CD14-positive monocyte (primary cell): ENCODE measurements around the gene CTXN1. TPM values are rescaled to one million over a fixed set of nuclear protein-coding genes. Genes with fewer than 3 reads are reported as not detected.

Experiments
- DNase-seq, 3 donors: peaks; one replicate each; pipeline ENCODE4 v3.0.0-alpha.2; 2011 to 2022
- H2AFZ ChIP-seq: 2 replicates; pipeline ENCODE4 v1.6.0; 2012; ENCODE audit warnings: mild to moderate bottlenecking, low read depth, low read length, inconsistent platforms; ENCODE audit not compliant: insufficient read depth, poor library complexity, severe bottlenecking
- H3K27ac ChIP-seq, 2 donors: 1 replicate in 1 of 2; 2 replicates in 1 of 2; pipeline ENCODE4 v1.5.1; 2012 to 2013; ENCODE audit warnings: low read length in 2 of 2, control low read depth in 1 of 2, inconsistent platforms in 1 of 2, low read depth in 1 of 2, mild to moderate bottlenecking in 1 of 2
- H3K27me3 ChIP-seq, 2 donors: one replicate each; pipeline versions ENCODE4 v1.6.0 to v1.6.1; 2011 to 2013; ENCODE audit warnings: low read length in 2 of 2; ENCODE audit not compliant: control insufficient read depth in 2 of 2, insufficient read depth in 2 of 2
- H3K36me3 ChIP-seq, 2 donors: replicated peaks in 1 of 2; 1 replicate in 1 of 2; 2 replicates in 1 of 2; pipeline versions ENCODE4 v1.5.1 to v1.6.1; 2012 to 2013; ENCODE audit warnings: low read length in 2 of 2, control low read depth in 1 of 2, inconsistent platforms in 1 of 2, mild to moderate bottlenecking in 1 of 2; ENCODE audit not compliant: insufficient read depth in 2 of 2, control insufficient read depth in 1 of 2
- H3K4me1 ChIP-seq, 2 donors: 1 replicate in 1 of 2; 2 replicates in 1 of 2; pipeline versions ENCODE4 v1.5.1 to v1.6.1; 2012 to 2013; ENCODE audit warnings: low read length in 2 of 2, control low read depth in 1 of 2, inconsistent platforms in 1 of 2, mild to moderate bottlenecking in 1 of 2, moderate library complexity in 1 of 2; ENCODE audit not compliant: insufficient read depth in 2 of 2, control insufficient read depth in 1 of 2
- H3K4me2 ChIP-seq: replicated peaks from 2 replicates; pipeline ENCODE3; 2012; ENCODE audit warnings: low read length, moderate library complexity, mild to moderate bottlenecking; ENCODE audit not compliant: poor library complexity, severe bottlenecking; ENCODE audit errors: extremely low read depth
- H3K4me3 ChIP-seq, 3 experiments: fragments of 200-600 bp in 1 of 3; sonication (generic) in 1 of 3; replicated peaks in 1 of 3; 1 replicate in 2 of 3; 2 replicates in 1 of 3; pipeline ENCODE4 v1.5.1; 2011 to 2013; ENCODE audit warnings: low read length in 3 of 3, mild to moderate bottlenecking in 3 of 3, control low read depth in 2 of 3, low read depth in 2 of 3, inconsistent platforms in 1 of 3, moderate library complexity in 1 of 3
- H3K79me2 ChIP-seq: 2 replicates; pipeline ENCODE4 v1.6.0; 2012; ENCODE audit warnings: mild to moderate bottlenecking, control low read depth, inconsistent platforms, low read length, moderate library complexity; ENCODE audit not compliant: insufficient read depth
- H3K9ac ChIP-seq: 2 replicates; pipeline ENCODE4 v1.6.0; 2017; ENCODE audit warnings: low read length, mild to moderate bottlenecking; ENCODE audit not compliant: insufficient read depth, poor library complexity, severe bottlenecking
- H3K9me3 ChIP-seq, 2 donors: replicated peaks in 1 of 2; 1 replicate in 1 of 2; 2 replicates in 1 of 2; pipeline versions ENCODE4 v1.5.1 to v1.6.1; 2012 to 2013; ENCODE audit warnings: low read length in 2 of 2, control low read depth in 1 of 2; ENCODE audit not compliant: control insufficient read depth in 1 of 2, insufficient read depth in 1 of 2
- H4K20me1 ChIP-seq: 2 replicates; pipeline ENCODE4 v1.6.0; 2012; ENCODE audit warnings: mild to moderate bottlenecking, low read length, control low read depth, moderate library complexity; ENCODE audit not compliant: insufficient read depth
- H3K27ac Mint-ChIP-seq, 7 donors: one replicate each; pipeline ENCODE4 v1.8.0; 2020; ENCODE audit warnings: mild to moderate bottlenecking in 7 of 7, mixed read lengths in 7 of 7, moderate library complexity in 6 of 7, inconsistent platforms in 2 of 7
- H3K27me3 Mint-ChIP-seq, 3 donors: one replicate each; pipeline ENCODE4 v1.8.0; 2021 to 2022; ENCODE audit warnings: low read depth in 3 of 3, mild to moderate bottlenecking in 3 of 3, mixed read lengths in 3 of 3, moderate library complexity in 3 of 3, inconsistent platforms in 1 of 3
- H3K36me3 Mint-ChIP-seq, 2 donors: one replicate each; pipeline ENCODE4 v1.8.0; 2020; ENCODE audit warnings: mixed read lengths in 2 of 2, inconsistent platforms in 1 of 2, mild to moderate bottlenecking in 1 of 2
- H3K4me1 Mint-ChIP-seq: one replicate; pipeline ENCODE4 v1.8.0; 2020; ENCODE audit warnings: mild to moderate bottlenecking, mixed read lengths
- H3K4me3 Mint-ChIP-seq, 2 donors: one replicate each; pipeline ENCODE4 v1.8.0; 2020; ENCODE audit warnings: mild to moderate bottlenecking in 2 of 2, mixed read lengths in 2 of 2, moderate library complexity in 1 of 2
- H3K9me3 Mint-ChIP-seq, 7 donors: one replicate each; pipeline ENCODE4 v1.8.0; 2020 to 2022; ENCODE audit warnings: mixed read lengths in 7 of 7, mild to moderate bottlenecking in 6 of 7, moderate library complexity in 6 of 7, inconsistent platforms in 2 of 7
- WGBS: methylation state at CpG from one replicate; pipeline ENCODE4 v1.1.5; 2013; ENCODE audit warnings: missing lambda C conversion rate; ENCODE audit not compliant: insufficient coverage; 5-methylcytosine and 5-hydroxymethylcytosine counted together
- intact Hi-C, 2 donors: fragments of 100-400 bp; cut with micrococcal nuclease; formaldehyde crosslinking; loops; one replicate each; pipeline versions ENCODE4 v1.15.0 to v1.15.1; 2023
- polyA plus RNA-seq, 3 donors: library from polyadenylated mRNA; depleted of rRNA in 1 of 3; unstranded in 2 of 3; stranded (reverse) in 1 of 3; fragments of 300-500 nt in 2 of 3; fragments of >200 nt in 1 of 3; fragmentation: Illumina TruSeq in 2 of 3; gene quantifications; 1 replicate in 2 of 3; 2 replicates in 1 of 3; pipeline ENCODE4 v1.2.3, GENCODE V29; 2012 to 2021
- TF ChIP-seq, protein P1 (sequence below): fragments of 200-600 bp; IDR thresholded peaks from one replicate; pipeline ENCODE4 v1.8.0; 2022; ENCODE audit warnings: antibody characterized with exemption, mild to moderate bottlenecking

Gene CTXN1
- polyA plus RNA-seq, 3 donors = not detected

DNA sequence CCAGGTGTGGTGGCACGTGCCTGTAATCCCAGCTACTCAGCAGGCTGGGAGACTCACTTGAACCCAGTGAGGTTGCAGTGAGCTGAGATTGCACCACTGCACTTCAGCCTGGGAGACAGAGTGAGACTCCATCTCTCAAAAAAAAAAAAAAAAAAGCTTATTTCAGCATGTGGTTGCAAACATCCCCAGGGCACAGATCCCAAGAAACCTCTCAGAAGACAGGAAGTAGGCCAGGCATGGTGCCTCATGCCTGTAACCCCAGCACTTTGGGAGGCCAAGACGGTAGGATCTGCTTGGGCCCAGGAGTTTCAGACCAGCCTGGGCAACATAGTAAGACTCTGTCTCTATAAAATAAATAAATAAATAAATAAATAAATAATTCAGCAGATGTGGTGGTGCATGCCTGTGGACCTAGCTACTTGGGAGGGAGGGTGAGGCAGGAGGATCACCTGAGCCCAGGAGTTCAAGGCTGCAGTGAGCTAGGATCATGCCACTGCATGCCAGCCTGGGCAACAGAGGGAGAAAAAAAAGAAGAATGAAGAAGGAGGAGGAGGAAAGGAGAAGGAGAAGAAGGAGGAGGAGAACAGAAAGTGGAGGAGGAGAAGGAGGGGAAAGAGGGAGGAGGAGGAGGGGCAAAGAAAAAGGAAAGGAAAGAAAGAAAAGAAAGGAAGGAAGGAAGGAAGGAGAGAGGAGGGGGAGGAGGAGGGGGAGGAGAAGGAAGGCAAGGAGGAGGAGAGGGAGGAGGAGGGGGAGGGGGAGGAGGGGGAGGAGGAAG is 42.0 kb downstream of the CTXN1 start:
- no peak overlapping the region for H3K27ac Mint-ChIP-seq
- H3K4me2 ChIP-seq = no peak overlapping the region
- DNase-seq = no peak
- peaks cover 8 to 19% of the 10 kb centered on the region in 2 donors for H3K27me3 ChIP-seq
- H3K4me3 Mint-ChIP-seq = peak overlapping the region in 1 of 2 donors; percentile 41
- H2AFZ ChIP-seq = no peak overlapping the region
- H3K79me2 ChIP-seq = no peaks in the 10 kb centered on the region
- TF ChIP-seq, protein P1, sequence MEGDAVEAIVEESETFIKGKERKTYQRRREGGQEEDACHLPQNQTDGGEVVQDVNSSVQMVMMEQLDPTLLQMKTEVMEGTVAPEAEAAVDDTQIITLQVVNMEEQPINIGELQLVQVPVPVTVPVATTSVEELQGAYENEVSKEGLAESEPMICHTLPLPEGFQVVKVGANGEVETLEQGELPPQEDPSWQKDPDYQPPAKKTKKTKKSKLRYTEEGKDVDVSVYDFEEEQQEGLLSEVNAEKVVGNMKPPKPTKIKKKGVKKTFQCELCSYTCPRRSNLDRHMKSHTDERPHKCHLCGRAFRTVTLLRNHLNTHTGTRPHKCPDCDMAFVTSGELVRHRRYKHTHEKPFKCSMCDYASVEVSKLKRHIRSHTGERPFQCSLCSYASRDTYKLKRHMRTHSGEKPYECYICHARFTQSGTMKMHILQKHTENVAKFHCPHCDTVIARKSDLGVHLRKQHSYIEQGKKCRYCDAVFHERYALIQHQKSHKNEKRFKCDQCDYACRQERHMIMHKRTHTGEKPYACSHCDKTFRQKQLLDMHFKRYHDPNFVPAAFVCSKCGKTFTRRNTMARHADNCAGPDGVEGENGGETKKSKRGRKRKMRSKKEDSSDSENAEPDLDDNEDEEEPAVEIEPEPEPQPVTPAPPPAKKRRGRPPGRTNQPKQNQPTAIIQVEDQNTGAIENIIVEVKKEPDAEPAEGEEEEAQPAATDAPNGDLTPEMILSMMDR = no peak
- peaks cover 22 to 36% (median 35%) of the 10 kb centered on the region in 3 donors for H3K27me3 Mint-ChIP-seq
- intact Hi-C loops = no loop called here
- H3K36me3 Mint-ChIP-seq = peaks cover 0 to 3% of the 10 kb centered on the region in 2 donors
- no peaks in the 10 kb centered on the region for H3K36me3 ChIP-seq
- no peak overlapping the region for H3K9ac ChIP-seq
- peaks cover 2 to 7% of the 10 kb centered on the region in 2 donors for H3K4me1 ChIP-seq
- WGBS = no CpG with 5 or more reads among the region's 2 CpGs
- no peak overlapping the region for H3K4me3 ChIP-seq
- no peaks in the 10 kb centered on the region for H4K20me1 ChIP-seq
- peaks cover 0 to 3% of the 10 kb centered on the region in 2 donors for H3K9me3 ChIP-seq
- no peak overlapping the region for H3K27ac ChIP-seq
- H3K4me1 Mint-ChIP-seq = peaks cover 7% of the 10 kb centered on the region
- H3K9me3 Mint-ChIP-seq = peaks cover 2 to 14% (median 6%) of the 10 kb centered on the region in 7 donors

DNA sequence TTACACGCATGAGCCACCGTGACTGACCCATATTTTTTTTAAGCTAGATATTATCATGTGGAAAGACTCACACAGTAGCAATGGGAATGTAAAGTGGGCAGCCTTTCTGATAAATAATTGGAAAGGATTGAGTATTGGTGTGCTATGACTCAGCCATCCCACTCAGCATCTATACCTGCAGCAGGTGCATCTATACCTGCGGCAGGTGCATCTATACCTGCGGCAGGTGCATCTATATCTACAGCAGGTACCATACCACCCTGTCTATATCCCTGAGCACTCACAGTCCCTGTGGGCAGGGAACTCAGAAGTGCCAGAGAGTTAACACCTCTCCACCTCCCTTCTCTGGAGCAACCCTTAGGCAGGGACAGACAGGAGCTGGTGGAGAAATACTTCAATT is 42.8 kb downstream of the CTXN1 start:
- intact Hi-C loops = no loop called here

More for the DNA sequence above, 42.8 kb downstream of the CTXN1 start:
- Mint-ChIP-seq H3K27me3 (peaks cover 17 to 30% (median 26%) of the 10 kb centered on the region in 3 donors), H3K36me3 (no peaks in the 10 kb centered on the region), H3K4me3 (no peak overlapping the region), H3K9me3 (peaks cover 2 to 11% (median 6%) of the 10 kb centered on the region in 7 donors), H3K4me1 (peaks cover 4% of the 10 kb centered on the region), H3K27ac (no peak overlapping the region)
- WGBS = 100% methylated on average over 2 of the region's 4 CpGs
- Histone ChIP-seq H3K4me3 (no peak overlapping the region), H3K79me2 (no peaks in the 10 kb centered on the region), H3K9ac (no peak overlapping the region), H3K4me2 (no peak overlapping the region), H3K4me1 (peaks cover 0 to 1% of the 10 kb centered on the region in 2 donors), H4K20me1 (no peaks in the 10 kb centered on the region), H3K9me3 (peaks cover 0 to 3% of the 10 kb centered on the region in 2 donors), H2AFZ (no peak overlapping the region), H3K36me3 (no peaks in the 10 kb centered on the region), H3K27ac (no peak overlapping the region), H3K27me3 (peaks cover 1 to 10% of the 10 kb centered on the region in 2 donors)
- no peak for DNase-seq
- TF ChIP-seq, protein P1 = no peak
